ENCODE data around the gene FGD3.
"Not testable (repeated sequence)": the region's sequence is repeated elsewhere in the genome, so short reads cannot be mapped to it uniquely, and the experiment has no call there.

Gene FGD3

GRCh38 chr9:92992549-92992948, 45.2 kb downstream of the FGD3 start:
- H3K4me3 ChIP-seq (replicated peaks; ENCODE audit: low read depth, low read length): no peak overlapping the region
- TF ChIP-seq, protein P1, sequence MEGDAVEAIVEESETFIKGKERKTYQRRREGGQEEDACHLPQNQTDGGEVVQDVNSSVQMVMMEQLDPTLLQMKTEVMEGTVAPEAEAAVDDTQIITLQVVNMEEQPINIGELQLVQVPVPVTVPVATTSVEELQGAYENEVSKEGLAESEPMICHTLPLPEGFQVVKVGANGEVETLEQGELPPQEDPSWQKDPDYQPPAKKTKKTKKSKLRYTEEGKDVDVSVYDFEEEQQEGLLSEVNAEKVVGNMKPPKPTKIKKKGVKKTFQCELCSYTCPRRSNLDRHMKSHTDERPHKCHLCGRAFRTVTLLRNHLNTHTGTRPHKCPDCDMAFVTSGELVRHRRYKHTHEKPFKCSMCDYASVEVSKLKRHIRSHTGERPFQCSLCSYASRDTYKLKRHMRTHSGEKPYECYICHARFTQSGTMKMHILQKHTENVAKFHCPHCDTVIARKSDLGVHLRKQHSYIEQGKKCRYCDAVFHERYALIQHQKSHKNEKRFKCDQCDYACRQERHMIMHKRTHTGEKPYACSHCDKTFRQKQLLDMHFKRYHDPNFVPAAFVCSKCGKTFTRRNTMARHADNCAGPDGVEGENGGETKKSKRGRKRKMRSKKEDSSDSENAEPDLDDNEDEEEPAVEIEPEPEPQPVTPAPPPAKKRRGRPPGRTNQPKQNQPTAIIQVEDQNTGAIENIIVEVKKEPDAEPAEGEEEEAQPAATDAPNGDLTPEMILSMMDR (IDR thresholded peaks at IDR 0.05; ENCODE audit: low read depth, low read length, missing control alignments): no peak
- DNase-seq (ENCODE audit: extremely low read depth, low read depth): no peak

GRCh38 chr9:92998871-92999270, 51.5 kb downstream of the FGD3 start:
- not testable (repeated sequence) for DNase-seq (ENCODE audit: extremely low read depth, low read depth); H3K4me3 ChIP-seq (replicated peaks; ENCODE audit: low read depth, low read length)

GRCh38 chr9:93001031-93001430, 53.7 kb downstream of the FGD3 start:
- TF ChIP-seq, protein P1 (IDR thresholded peaks at IDR 0.05; ENCODE audit: low read depth, low read length, missing control alignments): no peak
- no peak for DNase-seq (ENCODE audit: extremely low read depth, low read depth)
- no peak overlapping the region for H3K4me3 ChIP-seq (replicated peaks; ENCODE audit: low read depth, low read length)

- DNase-seq (ENCODE audit: extremely low read depth, low read depth): no peak
- no peak overlapping the region for H3K4me3 ChIP-seq (replicated peaks; ENCODE audit: low read depth, low read length)
- TF ChIP-seq, protein P1 (IDR thresholded peaks at IDR 0.05; ENCODE audit: low read depth, low read length, missing control alignments): no peak
Observed at GRCh38 chr9:93002700-93003099, 55.4 kb downstream of the FGD3 start.

- no peak for DNase-seq (ENCODE audit: extremely low read depth, low read depth)
- TF ChIP-seq, protein P1 (IDR thresholded peaks at IDR 0.05; ENCODE audit: low read depth, low read length, missing control alignments): peak; percentile 63
- H3K4me3 ChIP-seq (replicated peaks; ENCODE audit: low read depth, low read length): no peak overlapping the region
Observed at GRCh38 chr9:93003552-93004407, 56.5 kb downstream of the FGD3 start.

- TF ChIP-seq, protein P1 (IDR thresholded peaks at IDR 0.05; ENCODE audit: low read depth, low read length, missing control alignments): no peak
- H3K4me3 ChIP-seq (replicated peaks; ENCODE audit: low read depth, low read length): no peak overlapping the region
- no peak for DNase-seq (ENCODE audit: extremely low read depth, low read depth)
Observed at GRCh38 chr9:93004561-93004960, 57.2 kb downstream of the FGD3 start.

- DNase-seq (ENCODE audit: extremely low read depth, low read depth): no peak
- no peak overlapping the region for H3K4me3 ChIP-seq (replicated peaks; ENCODE audit: low read depth, low read length)
- TF ChIP-seq, protein P1 (IDR thresholded peaks at IDR 0.05; ENCODE audit: low read depth, low read length, missing control alignments): no peak
Observed at GRCh38 chr9:93005876-93006275, 58.6 kb downstream of the FGD3 start.

Data from HFF-Myc (cell line).